ENCODE data around the gene YY1.
A peak's percentile ranks its signal among the peaks of the same experiment; 100 is the strongest.
"Not testable (repeated sequence)": the region's sequence is repeated elsewhere in the genome, so short reads cannot be mapped to it uniquely, and the experiment has no call there.

YY1 gene

DNA sequence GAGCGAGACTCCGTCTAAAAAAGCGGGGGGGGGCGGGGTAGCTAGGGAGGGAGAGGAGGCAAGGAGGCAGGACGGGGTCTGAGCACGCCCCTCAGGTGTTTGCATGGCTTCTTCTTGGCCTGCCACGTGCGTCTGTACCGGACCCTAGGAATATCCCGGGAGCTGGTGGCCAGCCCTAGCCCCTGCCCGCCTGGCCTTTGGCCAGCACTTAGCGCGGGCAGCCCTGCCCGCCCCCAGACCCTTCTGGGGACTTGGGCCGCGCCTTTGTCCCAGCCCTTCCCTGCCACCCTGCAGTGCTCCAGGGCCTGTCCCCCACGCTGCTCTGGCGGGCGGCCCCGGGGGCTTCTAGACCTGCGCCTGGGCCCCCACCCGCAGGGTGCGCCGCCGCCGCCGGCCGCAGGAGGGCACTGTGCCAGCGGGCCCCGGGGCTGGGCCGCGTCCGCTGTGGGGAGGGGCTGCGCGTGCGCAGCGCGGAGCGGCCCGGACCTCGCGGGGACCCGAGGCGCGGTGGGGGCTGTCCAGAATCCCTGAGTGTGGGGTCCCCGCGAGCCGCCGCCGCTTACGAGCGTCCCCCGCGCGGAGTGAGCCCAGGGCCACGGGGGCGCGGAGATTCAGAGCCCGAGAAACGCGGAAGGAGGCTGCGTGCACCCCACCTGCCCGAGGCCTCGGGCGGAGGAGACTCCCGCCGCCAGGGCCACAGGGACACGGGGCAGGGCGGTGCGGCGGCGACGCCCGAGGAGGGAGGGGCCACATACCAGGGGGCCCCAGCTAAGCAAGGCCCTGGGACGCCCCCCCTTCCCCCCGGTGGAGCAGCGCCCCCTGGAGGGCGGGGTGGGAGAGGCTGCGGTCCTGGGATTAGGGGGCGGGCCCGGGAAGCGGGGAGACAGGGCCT is 46.3 kb downstream of the YY1 start:
- DNase-seq, result peak; percentile 68

DNA sequence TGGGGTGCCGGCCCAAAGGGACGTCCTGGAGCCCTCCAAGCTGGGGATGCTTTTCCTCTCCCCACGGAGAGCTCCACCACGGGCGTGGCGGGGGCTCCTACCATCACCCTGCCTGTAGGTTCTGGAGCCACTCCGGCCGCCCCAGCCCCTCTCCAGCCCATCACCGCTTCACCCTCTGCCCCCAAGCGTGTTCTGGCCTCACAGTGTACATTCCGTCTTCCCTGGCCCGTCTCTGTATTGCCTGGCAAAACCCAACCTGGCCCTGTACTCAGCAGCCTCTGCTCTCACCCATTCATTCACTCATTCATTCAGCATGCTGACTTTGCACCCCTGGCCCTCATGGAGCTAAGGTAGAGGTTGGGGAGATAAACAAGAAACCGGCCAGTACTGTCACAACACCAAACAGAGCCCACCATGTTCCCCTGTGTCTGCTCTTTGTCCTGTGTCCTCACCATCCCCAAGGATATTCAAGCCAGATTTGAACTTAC is 47.0 kb downstream of the YY1 start:
- DNase-seq, result no peak

GRCh38 chr14:100286484-100287191 is 47.7 kb downstream of the YY1 start:
- DNase-seq, result no peak

DNA sequence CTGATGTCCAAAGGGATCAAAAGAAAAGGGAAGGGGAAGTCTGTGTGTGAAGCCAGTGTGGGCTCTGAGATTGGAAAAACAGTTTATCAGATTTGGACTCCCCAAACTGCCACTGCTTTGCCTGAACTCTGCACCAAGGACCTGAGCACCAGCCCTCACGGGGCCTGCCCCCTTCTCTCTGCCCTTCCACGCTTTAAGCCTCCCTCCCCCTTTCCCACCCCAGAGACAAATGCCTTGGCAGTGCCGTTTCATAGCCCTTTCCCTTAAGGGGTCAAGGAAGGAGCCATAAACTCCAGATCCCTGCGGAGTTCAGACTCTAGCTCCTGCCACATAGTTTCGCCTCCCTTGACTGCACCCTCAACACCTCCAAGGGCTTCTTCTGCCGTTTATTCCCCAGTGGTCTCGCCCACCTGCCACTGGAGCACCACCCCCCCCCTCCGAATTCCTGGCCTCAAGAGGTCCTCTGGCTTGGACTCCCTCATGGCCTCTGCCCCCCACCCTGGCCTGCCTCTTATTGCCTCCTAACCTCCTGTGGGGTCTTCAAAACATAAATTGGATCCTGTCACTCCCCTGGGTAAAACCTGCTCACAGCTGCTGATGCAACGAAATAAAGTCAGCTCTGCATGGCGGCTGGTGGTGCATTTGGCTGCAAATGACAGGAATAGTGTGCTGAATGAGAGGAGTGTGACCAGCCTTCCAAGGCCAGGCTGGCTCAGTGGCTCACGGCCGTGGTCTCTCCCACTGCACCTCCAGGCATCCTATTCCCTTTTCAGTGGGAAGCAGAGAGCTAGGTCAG is 48.5 kb downstream of the YY1 start:
- no peak for DNase-seq

- not testable (repeated sequence) for DNase-seq
Observed at GRCh38 chr14:100287998-100288295, 49.0 kb downstream of the YY1 start.

- no peak for DNase-seq
Observed at GRCh38 chr14:100288382-100289185, 49.6 kb downstream of the YY1 start.

GRCh38 chr14:100289916-100290606 is 51.1 kb downstream of the YY1 start:
- DNase-seq, result no peak

GRCh38 chr14:100290607-100291304 is 51.8 kb downstream of the YY1 start:
- no peak for DNase-seq

GRCh38 chr14:100291305-100292075 is 52.5 kb downstream of the YY1 start:
- no peak for DNase-seq

DNA sequence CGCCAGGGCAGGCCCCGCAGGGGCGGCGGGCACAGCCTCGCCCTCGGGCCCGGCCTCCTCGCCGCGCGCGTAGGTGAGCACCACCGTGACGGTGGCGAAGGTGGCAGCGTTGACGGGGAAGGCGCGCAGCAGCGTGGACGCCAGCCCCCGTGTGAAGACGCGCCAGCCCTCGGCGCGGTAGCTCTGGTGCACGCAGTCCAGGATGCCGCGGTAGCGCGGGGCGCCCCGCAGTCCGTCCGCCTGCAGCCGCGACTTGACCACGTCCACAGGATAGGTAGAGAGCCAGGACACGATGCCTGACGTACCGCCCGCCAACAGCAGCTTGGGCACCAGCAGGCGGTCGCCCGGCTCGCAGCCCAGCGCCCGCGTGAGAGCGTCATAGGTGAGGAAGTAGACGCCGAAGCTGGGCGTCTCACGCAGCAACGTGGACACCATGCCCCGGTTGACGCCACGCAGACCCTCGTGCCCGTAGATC is 53.4 kb downstream of the YY1 start:
- no peak for DNase-seq

DNA sequence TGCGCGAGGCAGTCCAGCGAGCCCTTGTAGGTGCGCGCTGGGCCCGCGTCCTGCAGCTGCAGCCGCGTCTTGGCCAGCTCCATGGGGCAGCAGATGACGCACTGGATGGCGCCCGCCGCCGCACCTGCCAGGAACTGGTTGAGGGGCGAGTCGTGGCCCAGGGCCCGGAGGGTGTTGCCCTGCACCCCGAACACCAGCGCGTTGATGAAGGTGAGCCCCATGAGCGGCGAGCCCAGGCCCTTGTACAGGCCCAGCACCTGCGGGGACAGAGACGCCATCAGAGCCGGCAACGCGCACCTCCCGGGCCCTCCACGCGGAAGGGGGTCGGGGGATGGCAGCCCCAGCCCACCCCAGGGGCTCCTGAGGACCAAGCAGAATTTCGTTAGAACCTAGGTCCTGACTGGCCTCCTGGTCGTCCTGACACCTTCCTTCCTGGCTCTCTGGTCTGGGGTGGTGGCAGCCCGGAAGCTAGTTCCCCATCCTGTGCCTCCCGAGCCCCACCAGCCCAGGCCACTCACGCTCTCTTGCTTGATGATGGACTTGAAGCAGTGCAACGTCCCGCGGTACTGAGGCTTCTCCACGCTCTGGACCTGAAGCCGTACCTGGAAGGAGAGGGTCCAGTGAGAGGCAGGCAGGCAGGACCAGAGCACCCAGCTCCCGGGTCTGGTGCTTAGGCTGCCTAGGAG is 54.0 kb downstream of the YY1 start:
- no peak for DNase-seq

DNA sequence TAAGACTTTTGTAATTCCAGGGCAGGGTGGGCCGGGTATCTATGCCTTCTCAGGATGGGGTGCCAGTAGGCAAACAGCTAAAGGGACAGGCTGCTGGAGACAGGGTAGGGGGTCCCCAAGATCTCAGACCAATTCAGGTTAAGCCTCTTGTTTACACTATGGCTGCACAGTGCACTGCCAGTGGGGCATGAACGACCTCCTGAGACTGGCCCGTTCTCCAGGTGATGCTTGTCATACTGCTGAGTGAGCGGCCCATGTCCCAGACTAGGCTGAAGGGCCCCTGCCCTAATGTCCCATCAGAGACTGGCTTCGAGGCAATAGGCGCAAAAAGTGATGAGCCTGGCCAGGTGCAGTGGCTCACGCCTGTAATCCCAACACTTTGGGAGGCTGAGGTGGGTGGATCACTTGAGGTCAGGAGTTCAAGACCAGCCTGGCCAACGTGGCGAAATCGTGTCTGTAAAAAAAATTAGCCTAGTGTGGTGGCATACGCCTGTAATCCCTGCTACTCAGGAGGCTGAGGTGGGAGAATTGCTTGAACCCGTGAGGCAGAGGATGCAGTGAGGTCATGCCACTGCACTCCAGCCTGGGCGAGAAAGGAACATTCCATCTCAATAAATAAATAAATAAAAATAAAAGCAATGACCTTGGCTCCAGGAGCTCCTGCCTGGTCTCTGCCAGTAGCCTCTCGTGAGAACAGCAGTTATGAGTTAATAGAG is 54.7 kb downstream of the YY1 start:
- DNase-seq, result no peak

- DNase-seq, result no peak
Observed at GRCh38 chr14:100294213-100294962, 55.4 kb downstream of the YY1 start.

GRCh38 chr14:100294963-100295330 is 56.0 kb downstream of the YY1 start:
- no peak for DNase-seq

GRCh38 chr14:100295376-100296105 is 56.6 kb downstream of the YY1 start:
- no peak for DNase-seq

DNA sequence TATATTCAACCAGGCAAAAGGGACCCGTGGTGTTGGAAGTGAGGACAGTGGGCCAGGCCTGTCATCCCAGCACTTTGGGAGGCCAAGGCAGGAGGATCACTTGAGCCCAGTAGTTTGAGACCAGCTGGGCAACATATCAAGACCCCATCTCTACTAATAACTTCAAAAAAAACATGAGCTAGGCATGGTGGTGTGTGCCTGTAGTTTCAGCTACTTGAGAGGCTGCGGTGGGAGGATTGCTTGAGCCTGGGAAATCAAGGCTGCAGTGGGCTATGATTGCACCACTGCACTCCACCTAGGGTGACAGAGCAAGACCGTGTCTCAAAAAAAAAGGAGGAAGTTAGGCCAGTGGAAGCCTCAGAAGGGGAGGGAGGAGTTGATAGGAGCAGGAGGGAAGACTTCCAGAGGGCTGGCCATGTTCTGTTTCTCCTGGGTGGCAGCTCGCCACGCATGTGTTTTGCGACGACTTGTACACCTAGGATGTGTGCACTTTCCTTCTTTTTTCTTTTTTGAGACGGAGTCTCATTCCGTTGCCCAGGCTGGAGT is 57.2 kb downstream of the YY1 start:
- no peak for DNase-seq

- not testable (repeated sequence) for DNase-seq
Observed at GRCh38 chr14:100296729-100297128, 57.8 kb downstream of the YY1 start.

Measured in activated CD4-positive, alpha-beta T cell treated with anti-CD3 and anti-CD28 coated beads for 1 hour (primary cell).